Measurements from ENCODE around the gene HACD3.
A peak's percentile ranks its signal among the peaks of the same experiment; 100 is the strongest.
"Not testable (repeated sequence)": the region's sequence is repeated elsewhere in the genome, so short reads cannot be mapped to it uniquely, and the experiment has no call there.

Gene HACD3

GRCh38 chr15:65610871-65611718 lies 80.8 kb downstream of the HACD3 start, which contains the start of gene INTS14:
Gene INTS14, minus strand, starts transcription at chr15:65611131. Its CDS starts 3,751 bp downstream, at chr15:65607380.
- DNase-seq, result peak; percentile 94 to 95

GRCh38 chr15:65611888-65612615 lies 81.8 kb downstream of the HACD3 start:
- DNase-seq, result no peak

- no peak for DNase-seq
Measured at GRCh38 chr15:65612616-65612946, 82.3 kb downstream of the HACD3 start.

- no peak for DNase-seq
Measured at GRCh38 chr15:65612949-65613744, 82.9 kb downstream of the HACD3 start.

DNA sequence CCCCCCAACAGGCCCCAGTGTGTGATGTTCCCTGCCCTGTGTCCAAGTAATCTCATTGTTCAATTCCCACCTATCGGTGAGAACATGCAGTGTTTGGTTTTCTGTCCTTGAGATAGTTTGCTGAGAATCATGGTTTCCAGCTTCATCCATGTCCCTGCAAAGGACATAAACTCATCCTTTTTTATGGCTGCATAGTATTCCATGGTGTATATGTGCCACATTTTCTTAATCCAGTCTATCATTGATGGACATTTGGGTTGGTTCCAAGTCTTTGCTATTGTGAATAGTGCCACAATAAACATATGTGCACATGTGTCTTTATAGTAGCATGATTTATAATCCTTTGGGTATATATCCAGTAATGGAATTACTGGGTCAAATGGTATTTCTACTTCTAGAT lies 85.6 kb downstream of the HACD3 start:
- DNase-seq, result not testable (repeated sequence)

DNA sequence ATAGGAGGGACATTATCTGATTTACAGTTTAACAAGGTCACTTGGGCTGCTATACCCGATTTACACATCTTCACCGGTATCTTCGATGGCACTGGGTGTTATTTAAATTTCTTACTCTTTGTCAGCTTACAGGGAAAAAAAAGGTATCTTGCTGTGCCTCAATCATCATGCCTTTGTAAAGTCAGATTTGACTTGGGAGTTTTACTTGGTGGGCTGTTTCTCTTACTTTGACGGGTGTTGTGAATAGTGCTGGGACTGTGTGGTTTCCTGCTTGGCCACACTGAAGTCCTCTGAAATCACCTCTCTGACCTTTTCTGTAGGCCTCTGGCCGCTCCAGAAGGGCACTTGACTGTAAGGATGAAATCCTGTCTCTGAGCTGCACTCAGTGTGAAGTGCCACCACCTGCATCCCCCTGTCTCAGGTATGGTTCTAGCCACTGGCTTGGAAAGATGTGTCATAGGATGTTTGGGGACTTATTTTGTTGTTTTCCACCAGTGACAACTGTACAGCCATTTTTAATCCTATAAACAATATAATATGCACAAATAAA lies 88.4 kb downstream of the HACD3 start:
- DNase-seq, result no peak

DNA sequence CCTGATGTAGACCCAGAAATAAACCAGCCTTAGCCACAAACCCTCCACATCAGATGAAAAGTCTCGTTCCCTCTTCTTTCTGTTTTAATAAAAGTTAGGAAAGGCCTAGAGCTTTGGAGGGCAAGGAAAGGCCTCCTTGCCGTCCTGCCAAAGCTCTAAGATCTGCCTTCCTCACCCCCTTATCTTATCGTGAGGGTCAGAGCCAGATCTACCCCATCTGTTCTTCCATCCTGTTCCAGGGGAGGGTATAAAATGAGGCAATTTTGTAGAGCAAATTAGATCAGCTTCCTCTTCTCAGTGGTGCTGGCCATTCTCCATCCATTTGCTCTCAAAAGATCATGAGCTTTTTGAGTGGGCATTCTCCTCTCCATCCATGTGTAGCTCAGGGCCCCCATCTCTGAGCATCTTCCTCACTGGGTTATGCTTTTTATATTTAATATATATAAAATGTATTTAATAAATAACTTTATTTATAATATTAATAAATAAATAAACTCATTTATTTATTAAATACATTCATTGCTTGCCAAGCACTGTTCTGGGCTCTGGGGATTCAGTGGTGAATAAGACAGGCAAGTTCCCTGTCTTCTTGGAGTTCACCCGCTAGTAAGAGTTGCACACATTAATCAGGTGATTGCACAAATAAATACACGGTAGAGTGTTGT lies 89.5 kb downstream of the HACD3 start:
- DNase-seq, result no peak

GRCh38 chr15:65620833-65621232 lies 90.6 kb downstream of the HACD3 start:
- no peak for DNase-seq

DNA sequence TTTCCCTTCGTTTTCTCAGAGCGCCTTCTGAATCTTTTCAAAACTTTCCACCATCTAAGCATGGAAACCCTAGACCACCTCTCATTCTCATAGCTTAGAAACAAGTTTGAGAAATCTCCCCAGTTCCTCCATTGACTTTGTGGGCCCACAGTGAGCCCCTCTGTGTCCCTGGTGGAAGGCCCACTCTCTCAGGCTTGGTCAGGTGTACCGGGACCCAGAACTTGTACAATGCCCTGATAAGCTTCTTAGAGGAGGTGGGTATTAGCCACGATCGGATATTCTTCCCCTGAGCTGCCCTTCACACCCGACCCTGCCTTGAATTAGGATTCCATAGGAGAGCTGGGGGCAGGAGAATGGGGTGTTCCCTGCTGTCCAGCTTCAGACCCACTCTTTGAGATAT lies 91.4 kb downstream of the HACD3 start, which contains the start of gene SLC24A1:
TSS of gene SLC24A1 (plus strand) at position 301 of the 400 bp plus-strand sequence. CDS start 2,143 bp downstream, outside the sequence.
- DNase-seq, result no peak

DNA sequence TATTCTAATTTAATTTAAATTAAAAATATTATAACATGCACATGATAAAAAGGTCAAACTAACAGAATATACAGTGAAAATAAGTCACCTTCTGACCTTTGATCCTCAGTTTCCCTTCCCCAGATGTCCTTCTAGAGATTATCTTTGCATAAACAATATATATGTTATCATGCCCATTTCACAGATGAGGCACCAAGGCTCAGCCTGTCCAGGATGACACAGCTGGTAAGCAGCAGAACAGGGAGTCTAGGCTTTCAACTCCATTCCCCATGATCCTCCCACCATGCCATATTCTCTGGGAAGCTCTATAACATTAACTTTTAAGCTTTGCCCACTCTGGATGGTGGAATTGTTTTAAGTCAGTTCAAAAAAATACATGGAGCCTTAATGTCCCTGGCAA lies 92.8 kb downstream of the HACD3 start:
- DNase-seq, result no peak

DNA sequence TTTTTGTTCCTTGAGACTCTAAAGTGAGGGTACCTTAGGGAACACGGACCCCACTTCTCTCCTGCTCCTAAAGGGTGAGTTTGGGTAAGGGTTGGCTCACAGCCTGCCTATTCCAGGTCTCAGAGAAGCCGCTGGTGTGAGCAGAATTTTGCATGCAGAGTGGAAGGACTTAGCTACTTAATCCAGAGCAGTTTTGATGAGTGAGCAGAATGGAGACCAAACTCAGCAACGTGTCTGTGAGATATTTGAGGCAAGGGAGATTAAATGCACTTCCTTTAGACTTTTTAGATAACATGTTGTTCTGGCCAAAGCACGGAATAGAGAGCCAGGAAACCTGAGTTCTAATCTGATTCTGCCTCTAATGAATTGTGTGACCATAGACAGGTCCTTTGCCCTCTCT lies 96.6 kb downstream of the HACD3 start:
- DNase-seq, result no peak

Measured in activated CD4-positive, alpha-beta T cell treated with anti-CD3 and anti-CD28 coated beads for 4 hours (primary cell).